ENCODE measurements around the gene MAP7D1. TPM values are rescaled to one million over a fixed set of nuclear protein-coding genes. Genes with fewer than 3 reads are reported as not detected.
"Not testable (repeated sequence)": the region's sequence is repeated elsewhere in the genome, so short reads cannot be mapped to it uniquely, and the experiment has no call there.

The MAP7D1 gene
- total and polyA plus RNA-seq, 2 donors from 2014 or later: 47.5 to 78.7 TPM

DNA sequence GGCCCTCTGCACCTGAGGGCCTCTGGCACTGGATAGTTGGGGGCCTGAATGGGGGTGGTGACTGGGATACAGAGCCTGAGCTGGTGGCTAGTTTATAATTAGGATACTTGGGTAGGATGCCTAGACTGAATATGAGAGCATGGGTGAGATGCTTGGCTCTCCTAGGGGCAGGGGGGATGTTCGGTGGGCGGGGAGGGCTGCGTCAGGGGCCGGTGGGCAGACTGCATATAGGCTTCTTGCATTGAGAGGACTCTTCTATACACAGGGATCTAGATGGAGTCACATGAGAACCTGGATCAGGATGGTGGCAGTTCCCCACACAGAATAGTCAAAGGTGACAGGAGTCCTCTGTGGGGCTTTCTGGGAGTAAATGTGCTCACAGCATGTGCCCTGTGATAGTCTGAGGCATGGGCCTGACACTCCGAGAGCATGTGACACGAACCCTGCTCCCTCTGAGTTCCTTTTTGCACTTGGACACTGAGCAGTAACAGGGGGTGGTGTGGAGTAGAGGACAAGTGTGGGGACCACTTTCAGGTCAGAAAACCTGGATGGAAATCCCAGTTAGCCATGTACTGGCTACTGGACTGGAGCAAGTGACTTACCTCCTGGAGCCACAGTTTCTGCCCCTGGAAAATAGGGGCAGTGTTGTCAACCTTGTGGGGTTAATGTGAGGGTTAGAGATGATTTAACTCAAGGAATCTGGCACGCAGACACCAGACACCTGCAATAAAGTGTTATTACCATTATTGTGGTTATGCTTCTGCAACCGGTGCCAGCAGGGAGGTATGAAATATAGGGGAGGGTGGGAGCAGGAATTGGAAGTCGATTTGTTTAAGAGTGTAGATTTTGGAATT lies 2.2 kb downstream of the MAP7D1 start:
- Histone ChIP-seq H3K4me3 (ENCODE audit: low read length in 3 of 3) (peak overlapping the region in 1 of 3 donors; percentile 87), H3K27ac (ENCODE audit: low read depth in 2 of 2, low read length in 2 of 2) (peak overlapping the region; percentile 18 to 94), H3K27me3 (ENCODE audit: control insufficient read depth, insufficient read depth, low read length) (no peaks in the 10 kb centered on the region), H3K4me1 (ENCODE audit: control insufficient read depth in 2 of 3, insufficient read depth in 2 of 3, low read depth in 1 of 3, low read length in 3 of 3) (peaks cover 0 to 38% (median 28%) of the 10 kb centered on the region in 3 donors), H3K9me3 (ENCODE audit: control insufficient read depth in 2 of 3, insufficient read depth in 1 of 3, low read length in 3 of 3) (no peaks in the 10 kb centered on the region), H3K9ac (ENCODE audit: low read length in 3 of 3) (peak overlapping the region in 1 of 3 donors; percentile 78), H3K36me3 (ENCODE audit: control insufficient read depth in 2 of 3, insufficient read depth in 3 of 3, low read length in 3 of 3) (peaks cover 0 to 5% (median 0%) of the 10 kb centered on the region in 3 donors)
- DNase-seq (no peak), FAIRE-seq (no peak)
- TF ChIP-seq, protein P1, sequence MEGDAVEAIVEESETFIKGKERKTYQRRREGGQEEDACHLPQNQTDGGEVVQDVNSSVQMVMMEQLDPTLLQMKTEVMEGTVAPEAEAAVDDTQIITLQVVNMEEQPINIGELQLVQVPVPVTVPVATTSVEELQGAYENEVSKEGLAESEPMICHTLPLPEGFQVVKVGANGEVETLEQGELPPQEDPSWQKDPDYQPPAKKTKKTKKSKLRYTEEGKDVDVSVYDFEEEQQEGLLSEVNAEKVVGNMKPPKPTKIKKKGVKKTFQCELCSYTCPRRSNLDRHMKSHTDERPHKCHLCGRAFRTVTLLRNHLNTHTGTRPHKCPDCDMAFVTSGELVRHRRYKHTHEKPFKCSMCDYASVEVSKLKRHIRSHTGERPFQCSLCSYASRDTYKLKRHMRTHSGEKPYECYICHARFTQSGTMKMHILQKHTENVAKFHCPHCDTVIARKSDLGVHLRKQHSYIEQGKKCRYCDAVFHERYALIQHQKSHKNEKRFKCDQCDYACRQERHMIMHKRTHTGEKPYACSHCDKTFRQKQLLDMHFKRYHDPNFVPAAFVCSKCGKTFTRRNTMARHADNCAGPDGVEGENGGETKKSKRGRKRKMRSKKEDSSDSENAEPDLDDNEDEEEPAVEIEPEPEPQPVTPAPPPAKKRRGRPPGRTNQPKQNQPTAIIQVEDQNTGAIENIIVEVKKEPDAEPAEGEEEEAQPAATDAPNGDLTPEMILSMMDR (IDR thresholded peaks at IDR 0.05; ENCODE audit: borderline replicate concordance, extremely low read depth, insufficient read depth): no peak
- intact Hi-C loops (cut with DNase I): no loop called here

DNA sequence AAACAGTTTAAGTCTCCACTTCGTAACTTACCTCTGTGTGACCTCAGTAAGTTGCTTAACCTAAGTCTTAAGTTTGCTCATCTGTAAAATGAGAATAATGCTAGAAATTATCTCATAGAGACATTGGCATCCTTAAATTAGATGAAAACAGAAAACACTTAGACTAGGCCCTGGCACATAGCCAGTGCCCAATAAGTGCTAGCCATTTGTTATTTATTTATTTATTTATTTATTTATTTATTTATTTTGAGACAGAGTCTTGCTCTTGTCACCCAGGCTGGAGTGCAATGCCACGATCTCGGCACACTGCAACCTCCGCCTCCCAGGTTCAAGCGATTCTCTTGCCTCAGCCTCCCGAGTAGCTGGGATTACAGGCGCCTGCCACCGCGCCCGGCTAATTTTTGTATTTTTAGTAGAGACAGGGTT lies 2.9 kb downstream of the MAP7D1 start:
- not testable (repeated sequence) for FAIRE-seq

DNA sequence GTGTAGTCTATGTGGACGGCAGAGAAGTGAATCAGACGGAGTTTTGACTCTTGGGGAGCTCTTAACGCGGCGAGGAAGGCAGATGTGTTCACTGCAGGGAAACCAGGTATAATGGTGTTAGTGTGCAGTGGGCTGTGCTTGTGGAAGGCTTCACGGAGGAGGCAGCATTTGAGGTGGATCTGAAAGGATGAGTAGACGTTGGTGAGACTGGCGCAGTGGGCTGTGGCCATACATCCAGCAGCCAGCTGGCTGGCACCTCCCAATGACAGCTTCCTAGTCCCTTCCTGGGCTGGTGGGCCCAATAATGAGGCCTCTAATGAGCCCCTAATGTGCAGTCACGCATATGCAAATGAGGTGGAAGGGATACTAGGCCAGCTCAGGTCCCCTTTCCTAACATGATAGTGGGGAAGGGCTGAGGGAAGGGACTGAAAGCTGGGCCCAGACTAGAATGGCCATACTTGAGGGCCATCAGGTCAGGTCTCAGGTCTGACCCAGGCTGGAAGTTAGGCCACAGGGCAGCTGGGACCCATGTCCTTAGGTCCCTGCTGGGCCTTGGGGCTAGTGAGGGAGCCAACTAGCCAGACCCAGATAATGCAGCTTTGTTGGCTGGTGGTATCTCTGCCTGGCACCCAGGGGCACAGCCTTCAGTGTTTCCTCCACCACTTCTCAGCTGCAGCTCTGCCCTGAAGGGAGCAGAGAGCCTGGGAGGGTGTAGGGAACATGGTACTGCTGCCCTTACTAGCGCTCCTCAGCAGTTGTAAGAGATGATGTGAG lies 3.8 kb downstream of the MAP7D1 start:
- intact Hi-C loops (cut with DNase I): no loop called here
- Histone ChIP-seq H3K4me3 (ENCODE audit: low read length in 3 of 3) (no peak overlapping the region), H3K4me1 (ENCODE audit: control insufficient read depth in 2 of 3, insufficient read depth in 2 of 3, low read depth in 1 of 3, low read length in 3 of 3) (peaks cover 0 to 37% (median 26%) of the 10 kb centered on the region in 3 donors), H3K9me3 (ENCODE audit: control insufficient read depth in 2 of 3, insufficient read depth in 1 of 3, low read length in 3 of 3) (no peaks in the 10 kb centered on the region), H3K36me3 (ENCODE audit: control insufficient read depth in 2 of 3, insufficient read depth in 3 of 3, low read length in 3 of 3) (peaks cover 0 to 5% (median 0%) of the 10 kb centered on the region in 3 donors), H3K9ac (ENCODE audit: low read length in 3 of 3) (no peak overlapping the region), H3K27ac (ENCODE audit: low read depth in 2 of 2, low read length in 2 of 2) (peak overlapping the region in 1 of 2 donors; percentile 45), H3K27me3 (ENCODE audit: control insufficient read depth, insufficient read depth, low read length) (no peaks in the 10 kb centered on the region)
- DNase-seq (no peak), FAIRE-seq (no peak)
- TF ChIP-seq, protein P1 (IDR thresholded peaks at IDR 0.05; ENCODE audit: borderline replicate concordance, extremely low read depth, insufficient read depth): no peak

More for the DNA sequence above, 2.9 kb downstream of the MAP7D1 start:
- H3K9me3 ChIP-seq (ENCODE audit: control insufficient read depth in 2 of 3, insufficient read depth in 1 of 3, low read length in 3 of 3); H3K36me3 ChIP-seq (ENCODE audit: control insufficient read depth in 2 of 3, insufficient read depth in 3 of 3, low read length in 3 of 3); H3K4me3 ChIP-seq (ENCODE audit: low read length in 3 of 3); H3K27ac ChIP-seq (ENCODE audit: low read depth in 2 of 2, low read length in 2 of 2); H3K9ac ChIP-seq (ENCODE audit: low read length in 3 of 3); intact Hi-C loops (cut with DNase I); H3K27me3 ChIP-seq (ENCODE audit: control insufficient read depth, insufficient read depth, low read length); DNase-seq: not testable (repeated sequence)
- H3K4me1 ChIP-seq (ENCODE audit: control insufficient read depth in 2 of 3, insufficient read depth in 2 of 3, low read depth in 1 of 3, low read length in 3 of 3): peaks cover 0 to 38% (median 28%) of the 10 kb centered on the region in 3 donors
